ENCODE results near the gene EIF2S2. TPM values are rescaled to one million over a fixed set of nuclear protein-coding genes. Genes with fewer than 3 reads are reported as not detected.

EIF2S2 gene
- total RNA-seq, 2 experiments from 2014 or later: 21.8 to 23.2 TPM

DNA sequence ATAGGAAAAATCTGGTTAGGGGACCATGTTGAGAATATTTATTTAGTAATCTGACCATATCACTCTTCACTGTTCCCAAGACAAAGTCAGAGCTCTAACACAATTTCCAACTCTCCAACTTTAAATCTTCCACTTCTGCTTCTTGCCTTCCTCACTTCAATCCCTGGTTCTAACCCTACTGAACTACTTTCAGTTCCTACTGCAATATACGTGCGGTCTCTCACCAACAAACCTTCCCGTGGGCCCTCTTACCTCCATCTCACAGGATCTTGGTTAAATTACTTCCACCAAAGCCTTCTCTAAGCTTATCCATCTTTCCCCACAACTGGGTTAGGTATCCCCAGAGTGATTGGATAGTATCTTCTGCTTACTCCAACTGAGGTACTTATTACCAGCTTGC is 8.0 kb downstream of the EIF2S2 start:
- no peaks in the 10 kb centered on the region for H3K27me3 Mint-ChIP-seq
- ATAC-seq (ENCODE audit: poor library complexity): no peak
- Histone ChIP-seq H3K9me3 (ENCODE audit: control insufficient read depth in 1 of 2, insufficient read depth in 1 of 2, low read length in 2 of 2) (no peaks in the 10 kb centered on the region), H3K36me3 (ENCODE audit: insufficient read depth, low read length) (peaks cover 71% of the 10 kb centered on the region), H3K4me1 (ENCODE audit: insufficient read depth, low read length) (peaks cover 25% of the 10 kb centered on the region), H3K27ac (ENCODE audit: low read depth in 1 of 2, low read length in 2 of 2) (no peak overlapping the region), H3K4me3 (ENCODE audit: low read length) (no peak overlapping the region), H3K27me3 (ENCODE audit: control insufficient read depth in 1 of 2, insufficient read depth in 2 of 2, low read length in 2 of 2) (no peaks in the 10 kb centered on the region)
- no peak for DNase-seq
- intact Hi-C loops (cut with DNase I, micrococcal nuclease): no loop called here
- TF ChIP-seq CTCF (IDR thresholded peaks at IDR 0.05): no peak
- H3K9me3 Mint-ChIP-seq: no peaks in the 10 kb centered on the region
- CTCF ChIA-PET: no interaction called here
- H3K36me3 Mint-ChIP-seq (ENCODE audit: low read depth): peaks cover 83% of the 10 kb centered on the region
- no peak overlapping the region for H3K4me3 Mint-ChIP-seq
- POLR2A ChIA-PET: interaction anchor here (0.7 to 1.4 kb wide), 2 partner anchors 9 to 293 kb away, joined by 3 to 4 read pairs; partner anchors contain the start of gene CHMP4B
- peaks cover 59% of the 10 kb centered on the region for H3K4me1 Mint-ChIP-seq (ENCODE audit: low read depth)
- H3K27ac Mint-ChIP-seq: peak overlapping the region; percentile 20

DNA sequence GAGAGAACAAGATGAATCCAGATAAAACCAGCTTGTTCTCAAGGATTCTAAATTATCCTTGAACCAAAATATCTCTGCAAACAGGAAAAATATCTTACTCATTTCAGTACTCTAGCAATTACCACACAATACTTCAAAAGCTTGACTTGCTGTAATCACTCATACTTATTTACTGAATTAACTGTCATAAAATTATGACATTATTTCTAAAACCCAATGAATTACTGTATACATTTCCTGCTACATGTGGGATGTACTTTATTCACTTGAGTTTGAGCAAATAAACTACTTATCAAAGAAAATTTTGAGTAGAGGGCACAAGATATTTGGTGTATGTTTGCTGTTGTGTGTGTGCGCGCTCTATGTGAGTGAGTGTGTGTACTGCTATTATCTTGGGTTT is 9.7 kb downstream of the EIF2S2 start:
- ChIA-PET CTCF (no interaction called here), POLR2A (interaction anchor here (1.5 to 4.2 kb wide), 2 partner anchors 9 to 10 kb away, joined by 3 to 23 read pairs; partner anchors contain the start of gene EIF2S2)
- ATAC-seq (ENCODE audit: poor library complexity) (no peak), DNase-seq (no peak)
- Mint-ChIP-seq H3K27ac (peak overlapping the region; percentile 71), H3K9me3 (no peaks in the 10 kb centered on the region), H3K27me3 (no peaks in the 10 kb centered on the region), H3K36me3 (ENCODE audit: low read depth) (peaks cover 85% of the 10 kb centered on the region), H3K4me1 (ENCODE audit: low read depth) (peaks cover 44% of the 10 kb centered on the region), H3K4me3 (no peak overlapping the region)
- Histone ChIP-seq H3K4me1 (ENCODE audit: insufficient read depth, low read length) (peaks cover 19% of the 10 kb centered on the region), H3K9me3 (ENCODE audit: control insufficient read depth in 1 of 2, insufficient read depth in 1 of 2, low read length in 2 of 2) (no peaks in the 10 kb centered on the region), H3K27me3 (ENCODE audit: control insufficient read depth in 1 of 2, insufficient read depth in 2 of 2, low read length in 2 of 2) (no peaks in the 10 kb centered on the region), H3K36me3 (ENCODE audit: insufficient read depth, low read length) (peaks cover 84% of the 10 kb centered on the region), H3K27ac (ENCODE audit: low read depth in 1 of 2, low read length in 2 of 2) (no peak overlapping the region), H3K4me3 (ENCODE audit: low read length) (no peak overlapping the region)
- no peak for TF ChIP-seq CTCF (IDR thresholded peaks at IDR 0.05)
- intact Hi-C loops (cut with DNase I, micrococcal nuclease): no loop called here

DNA sequence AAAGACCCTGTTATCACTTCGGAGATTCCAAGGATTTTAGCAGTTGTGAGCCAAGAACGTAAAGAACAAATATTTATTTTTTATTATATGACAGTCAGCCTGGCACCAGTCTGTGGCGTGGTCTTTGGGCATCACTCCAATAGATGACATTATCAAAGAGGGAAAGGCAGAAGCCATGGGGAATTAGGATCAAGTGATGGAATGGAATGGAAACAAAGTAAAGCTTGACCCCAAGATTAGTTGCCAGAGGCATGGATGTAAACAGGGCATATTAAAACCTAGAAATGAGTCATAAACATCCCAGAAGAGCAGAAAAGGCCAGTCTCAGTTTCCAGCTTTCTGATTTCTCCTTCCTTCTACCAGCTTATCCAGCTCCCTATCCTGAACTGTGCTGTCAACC is 11.5 kb downstream of the EIF2S2 start:
- no peaks in the 10 kb centered on the region for H3K27me3 ChIP-seq (ENCODE audit: control insufficient read depth in 1 of 2, insufficient read depth in 2 of 2, low read length in 2 of 2)
- DNase-seq (no peak), ATAC-seq (ENCODE audit: poor library complexity) (no peak)
- no peaks in the 10 kb centered on the region for H3K9me3 ChIP-seq (ENCODE audit: control insufficient read depth in 1 of 2, insufficient read depth in 1 of 2, low read length in 2 of 2)
- H3K27ac ChIP-seq (ENCODE audit: low read depth in 1 of 2, low read length in 2 of 2): no peak overlapping the region
- no peaks in the 10 kb centered on the region for H3K9me3 Mint-ChIP-seq
- H3K4me1 ChIP-seq (ENCODE audit: insufficient read depth, low read length): peaks cover 4% of the 10 kb centered on the region
- ChIA-PET CTCF (no interaction called here), POLR2A (interaction anchor here (0.6 to 4.2 kb wide), 2 partner anchors 12 to 248 kb away, joined by 3 to 23 read pairs; partner anchors contain the start of gene EIF2S2)
- H3K36me3 ChIP-seq (ENCODE audit: insufficient read depth, low read length): peaks cover 97% of the 10 kb centered on the region
- peak overlapping the region; percentile 9 for H3K27ac Mint-ChIP-seq
- no peak overlapping the region for H3K4me3 Mint-ChIP-seq
- intact Hi-C loops (cut with DNase I, micrococcal nuclease): no loop called here
- no peak for TF ChIP-seq CTCF (IDR thresholded peaks at IDR 0.05)
- peaks cover 97% of the 10 kb centered on the region for H3K36me3 Mint-ChIP-seq (ENCODE audit: low read depth)
- H3K4me3 ChIP-seq (ENCODE audit: low read length): no peak overlapping the region
- no peaks in the 10 kb centered on the region for H3K27me3 Mint-ChIP-seq
- H3K4me1 Mint-ChIP-seq (ENCODE audit: low read depth): peaks cover 37% of the 10 kb centered on the region

Data from CD4-positive, alpha-beta T cell (primary cell).